Measurements from ENCODE around the gene ZNF280B.

- TF ChIP-seq CTCF (conservative IDR thresholded peaks at IDR 0.05) (no peak), EZH2 (IDR thresholded peaks at IDR 0.05; ENCODE audit: low read depth) (no peak)
Observed at GRCh38 chr22:22512951-22513350, 4.4 kb upstream of the ZNF280B start.
